GM23248 (cell line): ENCODE measurements around the gene RAD51B. TPM values are rescaled to one million over a fixed set of nuclear protein-coding genes. Genes with fewer than 3 reads are reported as not detected.

Experiments
- DNase-seq: peaks from one replicate; pipeline ENCODE4 v3.0.0-alpha.2; 2015
- H2AFZ ChIP-seq: fragments of 200-600 bp; sonication (generic); 2 replicates; pipeline ENCODE4 v1.6.1; 2016; ENCODE audit warnings: antibody characterized with exemption
- H3F3A ChIP-seq: fragments of 200-600 bp; sonication (generic); 2 replicates; pipeline ENCODE4 v1.6.1; 2016; ENCODE audit warnings: mild to moderate bottlenecking, antibody characterized with exemption, mixed run types; ENCODE audit not compliant: insufficient read depth
- H3K27ac ChIP-seq: fragments of 200-600 bp; sonication (generic); 2 replicates; pipeline ENCODE4 v1.5.1; 2016; ENCODE audit warnings: mild to moderate bottlenecking
- H3K27me3 ChIP-seq: fragments of 200-600 bp; sonication (generic); replicated peaks from 2 replicates; pipeline ENCODE4 v1.6.1; 2016; ENCODE audit warnings: mild to moderate bottlenecking; ENCODE audit not compliant: insufficient read depth
- H3K36me3 ChIP-seq: fragments of 200-600 bp; sonication (generic); 2 replicates; pipeline ENCODE4 v1.6.1; 2016; ENCODE audit warnings: low read depth, mild to moderate bottlenecking
- H3K4me1 ChIP-seq: fragments of 200-600 bp; sonication (generic); 2 replicates; pipeline ENCODE4 v1.6.1; 2016; ENCODE audit warnings: mild to moderate bottlenecking; ENCODE audit not compliant: insufficient read depth
- H3K4me2 ChIP-seq: fragments of 200-600 bp; sonication (generic); one replicate; pipeline ENCODE4 v1.6.1; 2016; ENCODE audit warnings: mild to moderate bottlenecking; ENCODE audit not compliant: unreplicated experiment
- H3K4me3 ChIP-seq: fragments of 200-600 bp; sonication (generic); 2 replicates; pipeline ENCODE4 v1.5.1; 2016; ENCODE audit warnings: mild to moderate bottlenecking
- H3K79me2 ChIP-seq: fragments of 200-600 bp; sonication (generic); 2 replicates; pipeline ENCODE4 v1.6.1; 2016; ENCODE audit warnings: mild to moderate bottlenecking; ENCODE audit not compliant: insufficient read depth
- H3K9ac ChIP-seq: fragments of 200-600 bp; sonication (generic); 2 replicates; pipeline ENCODE4 v1.6.1; 2016; ENCODE audit warnings: mild to moderate bottlenecking
- H3K9me2 ChIP-seq: fragments of 200-600 bp; sonication (generic); 2 replicates; pipeline ENCODE4 v1.6.1; 2016; ENCODE audit warnings: mixed run types, mild to moderate bottlenecking, moderate library complexity; ENCODE audit not compliant: insufficient read depth
- H3K9me3 ChIP-seq: fragments of 200-600 bp; sonication (generic); one replicate; pipeline ENCODE4 v1.6.1; 2017; ENCODE audit warnings: low read depth
- H4K20me1 ChIP-seq: fragments of 200-600 bp; sonication (generic); 2 replicates; pipeline ENCODE4 v1.6.0; 2016; ENCODE audit not compliant: insufficient read depth
- EZH2 ChIP-seq: fragments of 200-600 bp; sonication (generic); IDR thresholded peaks from 2 replicates; pipeline ENCODE4 v1.6.1; 2018; ENCODE audit warnings: antibody characterized with exemption, mild to moderate bottlenecking; ENCODE audit not compliant: insufficient read depth, poor library complexity, severe bottlenecking
- EZH2phosphoT487 ChIP-seq: fragments of 200-600 bp; sonication (generic); IDR thresholded peaks from 2 replicates; pipeline ENCODE4 v1.6.1; 2018; ENCODE audit warnings: antibody characterized with exemption, moderate library complexity, mild to moderate bottlenecking, low read depth; ENCODE audit not compliant: insufficient read depth
- WGBS, 2 experiments: methylation state at CpG; one replicate each; pipeline ENCODE4 v1.1.6; 2015 to 2017; ENCODE audit warnings: low lambda C conversion rate in 2 of 2, low coverage in 1 of 2; ENCODE audit errors: missing lambda C conversion rate in 2 of 2; 5-methylcytosine and 5-hydroxymethylcytosine counted together
- in situ Hi-C: fragments of 300-500 bp; cut with MboI; formaldehyde crosslinking; loops from 2 replicates; pipeline ENCODE4 v1.15.0; 2020
- polyA plus RNA-seq: library from polyadenylated mRNA; unstranded; fragments of >200 nt; fragmentation: Nextera tagmentation; extraction: Ambion mirVana; gene quantifications from 2 replicates; pipeline ENCODE4 v1.2.1, GENCODE V29; 2016
- total RNA-seq: library from RNA; depleted of rRNA; stranded (reverse); fragments of >200 nt; shearing (Covaris generic); gene quantifications from 2 replicates; pipeline ENCODE4 v1.2.3, GENCODE V29; 2014

RAD51B gene
- total and polyA plus RNA-seq, 2 experiments from 2014 or later, result 4.0 to 8.8 TPM

- Histone ChIP-seq H2AFZ (no peak overlapping the region), H3K79me2 (no peaks in the 10 kb centered on the region), H3K9ac (no peak overlapping the region), H4K20me1 (no peaks in the 10 kb centered on the region), H3K4me1 (peaks cover 19% of the 10 kb centered on the region), H3K27me3 (no peaks in the 10 kb centered on the region), H3F3A (0 out of 2 replicates have a peak, but pooled peaks cover 3% of the 10 kb centered on the region), H3K27ac (no peak overlapping the region), H3K36me3 (no peaks in the 10 kb centered on the region), H3K9me2 (no peaks in the 10 kb centered on the region), H3K4me2 (no peak overlapping the region), H3K9me3 (no peaks in the 10 kb centered on the region), H3K4me3 (no peak overlapping the region)
- 77 to 82% methylated on average over 17 to 19 of the region's 19 CpGs for WGBS, 2 experiments
- no peak for DNase-seq
- TF ChIP-seq EZH2phosphoT487 (no peak), EZH2 (no peak)
- in situ Hi-C loops, result no loop called here
Measured at GRCh38 chr14:68655021-68655831, 835.6 kb downstream of the RAD51B start.

GRCh38 chr14:68655911-68656316 is 836.3 kb downstream of the RAD51B start:
- in situ Hi-C loops, result no loop called here
- no peak overlapping the region for H3K4me3 ChIP-seq
- no peaks in the 10 kb centered on the region for H3K27me3 ChIP-seq
- H3F3A ChIP-seq, result no peaks in the 10 kb centered on the region
- no peaks in the 10 kb centered on the region for H4K20me1 ChIP-seq
- no peaks in the 10 kb centered on the region for H3K36me3 ChIP-seq
- H3K4me1 ChIP-seq, result 0 out of 2 replicates have a peak, but pooled peaks cover 13% of the 10 kb centered on the region
- DNase-seq, result no peak
- no peak overlapping the region for H2AFZ ChIP-seq
- no peaks in the 10 kb centered on the region for H3K79me2 ChIP-seq
- H3K9me3 ChIP-seq, result no peaks in the 10 kb centered on the region
- no peaks in the 10 kb centered on the region for H3K9me2 ChIP-seq
- H3K4me2 ChIP-seq, result no peak overlapping the region
- no peak overlapping the region for H3K27ac ChIP-seq
- no peak overlapping the region for H3K9ac ChIP-seq
- TF ChIP-seq EZH2phosphoT487 (no peak), EZH2 (no peak)
- 69 to 77% methylated on average over 1 of the region's 1 CpG for WGBS, 2 experiments

- Histone ChIP-seq H3K9ac (no peak overlapping the region), H3K79me2 (no peaks in the 10 kb centered on the region), H3F3A (no peaks in the 10 kb centered on the region), H3K9me2 (no peaks in the 10 kb centered on the region), H3K4me1 (0 out of 2 replicates have a peak, but pooled peaks cover 13% of the 10 kb centered on the region), H4K20me1 (no peaks in the 10 kb centered on the region), H3K36me3 (no peaks in the 10 kb centered on the region), H3K27ac (no peak overlapping the region), H3K4me2 (no peak overlapping the region), H2AFZ (no peak overlapping the region), H3K27me3 (no peaks in the 10 kb centered on the region), H3K4me3 (no peak overlapping the region), H3K9me3 (no peaks in the 10 kb centered on the region)
- in situ Hi-C loops, result no loop called here
- no peak for TF ChIP-seq EZH2
- no peak for DNase-seq
- WGBS, 2 experiments, result 96 to 99% methylated on average over 8 of the region's 8 CpGs
Measured at GRCh38 chr14:68656452-68656851, 836.9 kb downstream of the RAD51B start.

GRCh38 chr14:68657300-68658028 is 837.9 kb downstream of the RAD51B start:
- no peaks in the 10 kb centered on the region for H3F3A ChIP-seq
- no peak for DNase-seq
- H3K9me3 ChIP-seq, result no peaks in the 10 kb centered on the region
- no peaks in the 10 kb centered on the region for H3K27me3 ChIP-seq
- no peaks in the 10 kb centered on the region for H3K9me2 ChIP-seq
- H3K4me1 ChIP-seq, result peaks cover 15% of the 10 kb centered on the region
- no peak overlapping the region for H2AFZ ChIP-seq
- H3K27ac ChIP-seq, result no peak overlapping the region
- H3K4me3 ChIP-seq, result no peak overlapping the region
- in situ Hi-C loops, result no loop called here
- no peaks in the 10 kb centered on the region for H3K36me3 ChIP-seq
- H3K4me2 ChIP-seq, result no peak overlapping the region
- WGBS, 2 experiments, result 95% methylated on average over 4 of the region's 4 CpGs
- TF ChIP-seq EZH2phosphoT487, result no peak
- no peak for TF ChIP-seq EZH2
- no peaks in the 10 kb centered on the region for H4K20me1 ChIP-seq
- H3K79me2 ChIP-seq, result no peaks in the 10 kb centered on the region
- no peak overlapping the region for H3K9ac ChIP-seq
